HepG2 (cell line): ENCODE results near the gene AHSG. TPM values are rescaled to one million over a fixed set of nuclear protein-coding genes. Genes with fewer than 3 reads are reported as not detected.

Experiments
- ATAC-seq: fragments of 200-7000 bp; cut with Tn5 transposase; 3 replicates; pipeline ENCODE4 v1.9.1; 2020; ENCODE audit warnings: mild to moderate bottlenecking, moderate library complexity
- BruUV-seq: library from RNA; stranded (reverse); fragments of 400-500 nt; replicated peaks from 2 replicates; lab custom pipeline; 2021; lab: Mats Ljungman, UMichigan
- CTCF ChIA-PET: fragments of 300-600 bp; formaldehyde crosslinking; extraction: SDS; loops from one replicate; lab custom pipeline; 2021; ENCODE audit warnings: low total read pairs, inconsistent platforms, low intra/inter-chr PET ratio; lab: Yijun Ruan, JAX
- POLR2A ChIA-PET: fragments of 350-600 bp; sonication (Branson Sonifier 250); formaldehyde crosslinking; loops from one replicate; lab custom pipeline; 2020; ENCODE audit warnings: antibody characterized with exemption, inconsistent platforms; lab: Yijun Ruan, JAX
- DNase-seq: peaks from one replicate; pipeline ENCODE4 v3.0.0-alpha.2; 2015; ENCODE audit warnings: low spot score
- FAIRE-seq: peaks from 3 replicates; lab custom pipeline; 2011; peaks lifted over from hg19 to GRCh38; lab: Jason Lieb, UNC
- H2AFZ ChIP-seq: one replicate; pipeline ENCODE4 v1.6.1; 2011; ENCODE audit warnings: low read length, inconsistent platforms
- H3K27ac ChIP-seq: fragments of 300-600 bp; 3 replicates; pipeline ENCODE4 v1.8.0; 2011; ENCODE audit warnings: mixed run types, mild to moderate bottlenecking, mixed read lengths, low read length, inconsistent platforms; ENCODE audit not compliant: insufficient read depth; ENCODE audit errors: extremely low read length
- H3K27me3 ChIP-seq, 2 experiments: fragments of 200-600 bp in 1 of 2; 2 replicates in 1 of 2; 3 replicates in 1 of 2; pipeline versions ENCODE4 v1.6.0 to v1.8.0; 2011; ENCODE audit warnings: low read length in 2 of 2, mild to moderate bottlenecking in 2 of 2, moderate library complexity in 2 of 2, inconsistent platforms in 1 of 2; ENCODE audit not compliant: insufficient read depth in 2 of 2, control insufficient read depth in 1 of 2
- H3K36me3 ChIP-seq, 2 experiments: fragments of 200-600 bp in 1 of 2; replicated peaks in 1 of 2; 2 replicates in 1 of 2; 3 replicates in 1 of 2; pipeline versions ENCODE4 v1.5.1 to v1.8.0; 2011; ENCODE audit warnings: low read length in 2 of 2, inconsistent platforms in 1 of 2; ENCODE audit not compliant: insufficient read depth in 2 of 2, control insufficient read depth in 1 of 2
- H3K4me1 ChIP-seq: 2 replicates; pipeline ENCODE4 v1.5.1; 2012; ENCODE audit warnings: low read length, inconsistent platforms; ENCODE audit not compliant: insufficient read depth
- H3K4me2 ChIP-seq: 2 replicates; pipeline ENCODE4 v1.6.0; 2011; ENCODE audit warnings: low read depth, low read length, inconsistent platforms
- H3K4me3 ChIP-seq, 3 experiments: fragments of 200-600 bp in 1 of 3; sonication (generic), shearing (Covaris generic) in 1 of 3; replicated peaks in 1 of 3; 2 replicates each; pipeline ENCODE4 v1.5.1; 2011 to 2016; ENCODE audit warnings: low read length in 3 of 3, inconsistent platforms in 2 of 3, low read depth in 2 of 3, mild to moderate bottlenecking in 2 of 3, control low read depth in 1 of 3, mixed read lengths in 1 of 3; ENCODE audit not compliant: insufficient read depth in 1 of 3
- H3K79me2 ChIP-seq: one replicate; pipeline ENCODE4 v1.6.1; 2011; ENCODE audit warnings: low read length, inconsistent platforms; ENCODE audit not compliant: insufficient read depth
- H3K9ac ChIP-seq: 2 replicates; pipeline ENCODE4 v1.6.0; 2011; ENCODE audit warnings: mild to moderate bottlenecking, low read depth, low read length, inconsistent platforms; ENCODE audit not compliant: insufficient read depth
- H3K9me3 ChIP-seq: 2 replicates; pipeline ENCODE4 v1.5.1; 2012; ENCODE audit warnings: mild to moderate bottlenecking, low read length
- H4K20me1 ChIP-seq: 2 replicates; pipeline ENCODE4 v1.6.0; 2011; ENCODE audit warnings: inconsistent platforms, mild to moderate bottlenecking, low read length, moderate library complexity; ENCODE audit not compliant: insufficient read depth
- ASH2L ChIP-seq: fragments of 300-600, 200-600 bp; sonication (generic); IDR thresholded peaks from 2 replicates; pipeline ENCODE4 v1.7.0; 2017; ENCODE audit warnings: low read depth, mild to moderate bottlenecking, moderate library complexity, mixed read lengths, low read length; ENCODE audit not compliant: insufficient read length
- BORCS8-MEF2B ChIP-seq: sonication (generic); formaldehyde crosslinking; IDR thresholded peaks from 2 replicates; pipeline ENCODE4 v1.8.0; 2022; ENCODE audit warnings: mild to moderate bottlenecking, missing genetic modification reagents
- ETV5 ChIP-seq: IDR thresholded peaks from 2 replicates; pipeline ENCODE4 v1.6.1; 2018; ENCODE audit warnings: missing biosample characterization, missing genetic modification reagents, inconsistent platforms, borderline replicate concordance
- FOXK1 ChIP-seq: sonication (generic); formaldehyde crosslinking; IDR thresholded peaks from 2 replicates; pipeline ENCODE4 v1.4.0; 2020; ENCODE audit warnings: low read depth, missing genetic modification reagents, borderline replicate concordance
- FOXO1 ChIP-seq: sonication (generic); formaldehyde crosslinking; IDR thresholded peaks from 2 replicates; pipeline ENCODE4 v1.4.0; 2020; ENCODE audit warnings: missing genetic modification reagents
- HNRNPK ChIP-seq: fragments of 200-400 bp; formaldehyde crosslinking; IDR thresholded peaks from 2 replicates; pipeline ENCODE4 v1.6.1; 2018; ENCODE audit warnings: low read length, low read depth, moderate library complexity, mild to moderate bottlenecking; ENCODE audit not compliant: poor library complexity, severe bottlenecking
- RELA ChIP-seq: sonication (generic); formaldehyde crosslinking; IDR thresholded peaks from 2 replicates; pipeline ENCODE4 v1.4.0; 2020; ENCODE audit warnings: missing genetic modification reagents
- ZNF101 ChIP-seq: sonication (generic); formaldehyde crosslinking; IDR thresholded peaks from 2 replicates; pipeline ENCODE4 v1.4.0; 2020; ENCODE audit warnings: mild to moderate bottlenecking, low read depth, missing genetic modification reagents, borderline replicate concordance
- ZNF207 ChIP-seq: fragments of 450-650 bp; IDR thresholded peaks from 2 replicates; pipeline ENCODE4 v1.6.1; 2016; ENCODE audit warnings: antibody characterized with exemption, borderline replicate concordance
- ZNF510 ChIP-seq: sonication (generic); formaldehyde crosslinking; IDR thresholded peaks from 2 replicates; pipeline ENCODE4 v1.4.0; 2020; ENCODE audit warnings: low read depth, mild to moderate bottlenecking, missing genetic modification reagents
- in situ Hi-C: cut with HindIII; loops from 2 replicates; pipeline ENCODE4 v1.10.0; 2017; ENCODE audit warnings: low pct_unique_long_range_greater_than_20kb; ENCODE audit not compliant: extremely low pct_ligation_motif_present
- intact Hi-C: fragments of 100-400 bp; cut with micrococcal nuclease; formaldehyde crosslinking; loops from one replicate; pipeline ENCODE4 v1.10.0; 2022; ENCODE audit not compliant: unreplicated experiment
- polyA plus RNA-seq, 8 experiments: library from polyadenylated mRNA; depleted of rRNA in 3 of 8; stranded (reverse) in 7 of 8; unstranded in 1 of 8; fragments of >200 nt; fragmentation: Illumina TruSeq in 4 of 8; extraction: Trizol in 4 of 8; gene quantifications; 2 replicates each; pipeline versions ENCODE4 v1.2.1 to v1.2.3, GENCODE V29; 2011 to 2016; ENCODE audit warnings: low read depth in 4 of 8, missing spikeins in 1 of 8, mixed read lengths in 1 of 8; ENCODE audit not compliant: insufficient read depth in 1 of 8
- total RNA-seq, 5 experiments: library from RNA; depleted of rRNA; stranded (reverse); fragments of >200 nt; fragmentation: Illumina TruSeq; extraction: Trizol; gene quantifications; 2 replicates each; pipeline ENCODE4 v1.2.3, GENCODE V29; 2016; ENCODE audit warnings: low read depth in 1 of 5
- TF ChIP-seq, protein P1 (sequence below): sonication (generic); formaldehyde crosslinking; IDR thresholded peaks from 2 replicates; pipeline ENCODE4 v1.9.0; 2021; ENCODE audit warnings: mild to moderate bottlenecking, missing genetic modification reagents
- TF ChIP-seq, protein P2 (sequence below): sonication (generic); formaldehyde crosslinking; IDR thresholded peaks from 2 replicates; pipeline ENCODE4 v1.9.0; 2021; ENCODE audit warnings: missing genetic modification reagents, borderline replicate concordance

The AHSG gene
- total and polyA plus RNA-seq, 2 of the 13 experiments (the other 11 are each of a cell fraction or from before 2014, with no cell fraction given), result 2,043 to 19,152 TPM

GRCh38 chr3:186564586-186564985 is 48.3 kb upstream of the AHSG start:
- no peak for ATAC-seq
- peaks cover 21% of the 10 kb centered on the region for H3K79me2 ChIP-seq
- no peak overlapping the region for H3K4me2 ChIP-seq
- no peak for FAIRE-seq
- no peak overlapping the region for H2AFZ ChIP-seq
- H3K27ac ChIP-seq, result no peak overlapping the region
- in situ Hi-C loops, result no loop called here
- no peak overlapping the region for H3K9ac ChIP-seq
- intact Hi-C loops, result no loop called here
- H3K27me3 ChIP-seq, result no peaks in the 10 kb centered on the region; a peak in 1 of 5 replicates
- BruUV-seq, result no TSS peak
- ChIA-PET POLR2A (no interaction called here), CTCF (no interaction called here)
- H3K4me1 ChIP-seq, result peaks cover 35% of the 10 kb centered on the region
- H3K4me3 ChIP-seq, result no peak overlapping the region
- no peak for DNase-seq
- H3K9me3 ChIP-seq, result no peaks in the 10 kb centered on the region
- TF ChIP-seq, protein P1, sequence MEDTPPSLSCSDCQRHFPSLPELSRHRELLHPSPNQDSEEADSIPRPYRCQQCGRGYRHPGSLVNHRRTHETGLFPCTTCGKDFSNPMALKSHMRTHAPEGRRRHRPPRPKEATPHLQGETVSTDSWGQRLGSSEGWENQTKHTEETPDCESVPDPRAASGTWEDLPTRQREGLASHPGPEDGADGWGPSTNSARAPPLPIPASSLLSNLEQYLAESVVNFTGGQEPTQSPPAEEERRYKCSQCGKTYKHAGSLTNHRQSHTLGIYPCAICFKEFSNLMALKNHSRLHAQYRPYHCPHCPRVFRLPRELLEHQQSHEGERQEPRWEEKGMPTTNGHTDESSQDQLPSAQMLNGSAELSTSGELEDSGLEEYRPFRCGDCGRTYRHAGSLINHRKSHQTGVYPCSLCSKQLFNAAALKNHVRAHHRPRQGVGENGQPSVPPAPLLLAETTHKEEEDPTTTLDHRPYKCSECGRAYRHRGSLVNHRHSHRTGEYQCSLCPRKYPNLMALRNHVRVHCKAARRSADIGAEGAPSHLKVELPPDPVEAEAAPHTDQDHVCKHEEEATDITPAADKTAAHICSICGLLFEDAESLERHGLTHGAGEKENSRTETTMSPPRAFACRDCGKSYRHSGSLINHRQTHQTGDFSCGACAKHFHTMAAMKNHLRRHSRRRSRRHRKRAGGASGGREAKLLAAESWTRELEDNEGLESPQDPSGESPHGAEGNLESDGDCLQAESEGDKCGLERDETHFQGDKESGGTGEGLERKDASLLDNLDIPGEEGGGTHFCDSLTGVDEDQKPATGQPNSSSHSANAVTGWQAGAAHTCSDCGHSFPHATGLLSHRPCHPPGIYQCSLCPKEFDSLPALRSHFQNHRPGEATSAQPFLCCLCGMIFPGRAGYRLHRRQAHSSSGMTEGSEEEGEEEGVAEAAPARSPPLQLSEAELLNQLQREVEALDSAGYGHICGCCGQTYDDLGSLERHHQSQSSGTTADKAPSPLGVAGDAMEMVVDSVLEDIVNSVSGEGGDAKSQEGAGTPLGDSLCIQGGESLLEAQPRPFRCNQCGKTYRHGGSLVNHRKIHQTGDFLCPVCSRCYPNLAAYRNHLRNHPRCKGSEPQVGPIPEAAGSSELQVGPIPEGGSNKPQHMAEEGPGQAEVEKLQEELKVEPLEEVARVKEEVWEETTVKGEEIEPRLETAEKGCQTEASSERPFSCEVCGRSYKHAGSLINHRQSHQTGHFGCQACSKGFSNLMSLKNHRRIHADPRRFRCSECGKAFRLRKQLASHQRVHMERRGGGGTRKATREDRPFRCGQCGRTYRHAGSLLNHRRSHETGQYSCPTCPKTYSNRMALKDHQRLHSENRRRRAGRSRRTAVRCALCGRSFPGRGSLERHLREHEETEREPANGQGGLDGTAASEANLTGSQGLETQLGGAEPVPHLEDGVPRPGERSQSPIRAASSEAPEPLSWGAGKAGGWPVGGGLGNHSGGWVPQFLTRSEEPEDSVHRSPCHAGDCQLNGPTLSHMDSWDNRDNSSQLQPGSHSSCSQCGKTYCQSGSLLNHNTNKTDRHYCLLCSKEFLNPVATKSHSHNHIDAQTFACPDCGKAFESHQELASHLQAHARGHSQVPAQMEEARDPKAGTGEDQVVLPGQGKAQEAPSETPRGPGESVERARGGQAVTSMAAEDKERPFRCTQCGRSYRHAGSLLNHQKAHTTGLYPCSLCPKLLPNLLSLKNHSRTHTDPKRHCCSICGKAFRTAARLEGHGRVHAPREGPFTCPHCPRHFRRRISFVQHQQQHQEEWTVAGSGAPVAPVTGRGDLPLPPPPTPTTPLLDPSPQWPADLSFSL (CRISPR knock-in tag), result no peak
- TF ChIP-seq ETV5 (no peak), BORCS8-MEF2B (no peak), FOXK1 (CRISPR knock-in tag) (no peak), FOXO1 (CRISPR knock-in tag) (no peak), ASH2L (no peak), ZNF101 (CRISPR knock-in tag) (no peak), ZNF510 (CRISPR knock-in tag) (no peak), ZNF207 (no peak), HNRNPK (no peak), RELA (CRISPR knock-in tag) (no peak)
- TF ChIP-seq, protein P2, sequence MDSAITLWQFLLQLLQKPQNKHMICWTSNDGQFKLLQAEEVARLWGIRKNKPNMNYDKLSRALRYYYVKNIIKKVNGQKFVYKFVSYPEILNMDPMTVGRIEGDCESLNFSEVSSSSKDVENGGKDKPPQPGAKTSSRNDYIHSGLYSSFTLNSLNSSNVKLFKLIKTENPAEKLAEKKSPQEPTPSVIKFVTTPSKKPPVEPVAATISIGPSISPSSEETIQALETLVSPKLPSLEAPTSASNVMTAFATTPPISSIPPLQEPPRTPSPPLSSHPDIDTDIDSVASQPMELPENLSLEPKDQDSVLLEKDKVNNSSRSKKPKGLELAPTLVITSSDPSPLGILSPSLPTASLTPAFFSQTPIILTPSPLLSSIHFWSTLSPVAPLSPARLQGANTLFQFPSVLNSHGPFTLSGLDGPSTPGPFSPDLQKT (CRISPR knock-in tag), result no peak
- peaks cover 0 to 20% of the 10 kb centered on the region in 2 experiments; a peak in 2 of 5 replicates for H3K36me3 ChIP-seq
- H4K20me1 ChIP-seq, result no peaks in the 10 kb centered on the region; the same call in 1 of the 2 replicates
